HG02763 (cell line): ENCODE measurements around the gene TUBB1.
"Not testable (repeated sequence)": the region's sequence is repeated elsewhere in the genome, so short reads cannot be mapped to it uniquely, and the experiment has no call there.

Experiments
- ATAC-seq: cut with Tn5 transposase; IDR thresholded peaks from one replicate; pipeline ENCODE4 v1.9.1; 2021; ENCODE audit warnings: mild to moderate bottlenecking, moderate library complexity; ENCODE audit not compliant: unreplicated experiment

TUBB1 gene

GRCh38 chr20:59040667-59041066 is 21.4 kb downstream of the TUBB1 start:
- ATAC-seq = no peak

GRCh38 chr20:59041487-59041886 is 22.3 kb downstream of the TUBB1 start:
- ATAC-seq = not testable (repeated sequence)

- ATAC-seq = peak; percentile 35
These were observed 23.0 kb downstream of the TUBB1 start, which contains the start of gene PRELID3B for GRCh38 chr20:59042151-59042795. Gene PRELID3B, minus strand, starts transcription at chr20:59042786. Its CDS starts 56 bp downstream, at chr20:59042730.

- ATAC-seq = peak; percentile 89
These were observed 23.8 kb downstream of the TUBB1 start for GRCh38 chr20:59042796-59043631.

- ATAC-seq = no peak
These were observed 24.5 kb downstream of the TUBB1 start for GRCh38 chr20:59043698-59044097.

- no peak for ATAC-seq
These were observed 25.1 kb downstream of the TUBB1 start for GRCh38 chr20:59044295-59044694.

- no peak for ATAC-seq
These were observed 25.6 kb downstream of the TUBB1 start for GRCh38 chr20:59044796-59045195.

GRCh38 chr20:59046862-59047261 is 27.6 kb downstream of the TUBB1 start:
- ATAC-seq = no peak

- ATAC-seq = no peak
These were observed 28.9 kb downstream of the TUBB1 start for GRCh38 chr20:59047938-59048680.

GRCh38 chr20:59048681-59049030 is 29.4 kb downstream of the TUBB1 start:
- ATAC-seq = no peak

- no peak for ATAC-seq
These were observed 31.2 kb downstream of the TUBB1 start for GRCh38 chr20:59050437-59050836.

GRCh38 chr20:59051666-59052185 is 32.5 kb downstream of the TUBB1 start:
- no peak for ATAC-seq

- ATAC-seq = no peak
These were observed 36.1 kb downstream of the TUBB1 start for GRCh38 chr20:59055302-59055701.

GRCh38 chr20:59062081-59062480 is 42.9 kb downstream of the TUBB1 start:
- no peak for ATAC-seq

GRCh38 chr20:59063358-59064213 is 44.4 kb downstream of the TUBB1 start:
- ATAC-seq = no peak

GRCh38 chr20:59064214-59064722 is 45.0 kb downstream of the TUBB1 start:
- no peak for ATAC-seq

GRCh38 chr20:59068534-59068933 is 49.3 kb downstream of the TUBB1 start:
- ATAC-seq = no peak

GRCh38 chr20:59069026-59069425 is 49.8 kb downstream of the TUBB1 start:
- no peak for ATAC-seq

GRCh38 chr20:59071216-59071615 is 52.0 kb downstream of the TUBB1 start:
- ATAC-seq = no peak

- no peak for ATAC-seq
These were observed 54.4 kb downstream of the TUBB1 start for GRCh38 chr20:59073582-59073981.
